Measurements from ENCODE around the gene ADCY9.

GRCh38 chr16:3949287-3949686, 167.0 kb downstream of the ADCY9 start:
- TF ChIP-seq REST (IDR thresholded peaks at IDR 0.05): no peak
- no peak for TF ChIP-seq EP300 (IDR thresholded peaks at IDR 0.05)
- no peak for TF ChIP-seq CTCF (IDR thresholded peaks at IDR 0.05)

Measured in A549 (cell line).